GM23248 (cell line): ENCODE results near the gene CTNND2. TPM values are rescaled to one million over a fixed set of nuclear protein-coding genes. Genes with fewer than 3 reads are reported as not detected.

ENCODE experiments used
- DNase-seq: peaks from one replicate; pipeline ENCODE4 v3.0.0-alpha.2; 2015
- H2AFZ ChIP-seq: fragments of 200-600 bp; sonication (generic); 2 replicates; pipeline ENCODE4 v1.6.1; 2016; ENCODE audit warnings: antibody characterized with exemption
- H3F3A ChIP-seq: fragments of 200-600 bp; sonication (generic); 2 replicates; pipeline ENCODE4 v1.6.1; 2016; ENCODE audit warnings: mild to moderate bottlenecking, antibody characterized with exemption, mixed run types; ENCODE audit not compliant: insufficient read depth
- H3K27ac ChIP-seq: fragments of 200-600 bp; sonication (generic); 2 replicates; pipeline ENCODE4 v1.5.1; 2016; ENCODE audit warnings: mild to moderate bottlenecking
- H3K27me3 ChIP-seq: fragments of 200-600 bp; sonication (generic); replicated peaks from 2 replicates; pipeline ENCODE4 v1.6.1; 2016; ENCODE audit warnings: mild to moderate bottlenecking; ENCODE audit not compliant: insufficient read depth
- H3K36me3 ChIP-seq: fragments of 200-600 bp; sonication (generic); 2 replicates; pipeline ENCODE4 v1.6.1; 2016; ENCODE audit warnings: low read depth, mild to moderate bottlenecking
- H3K4me1 ChIP-seq: fragments of 200-600 bp; sonication (generic); 2 replicates; pipeline ENCODE4 v1.6.1; 2016; ENCODE audit warnings: mild to moderate bottlenecking; ENCODE audit not compliant: insufficient read depth
- H3K4me2 ChIP-seq: fragments of 200-600 bp; sonication (generic); one replicate; pipeline ENCODE4 v1.6.1; 2016; ENCODE audit warnings: mild to moderate bottlenecking; ENCODE audit not compliant: unreplicated experiment
- H3K4me3 ChIP-seq: fragments of 200-600 bp; sonication (generic); 2 replicates; pipeline ENCODE4 v1.5.1; 2016; ENCODE audit warnings: mild to moderate bottlenecking
- H3K79me2 ChIP-seq: fragments of 200-600 bp; sonication (generic); 2 replicates; pipeline ENCODE4 v1.6.1; 2016; ENCODE audit warnings: mild to moderate bottlenecking; ENCODE audit not compliant: insufficient read depth
- H3K9ac ChIP-seq: fragments of 200-600 bp; sonication (generic); 2 replicates; pipeline ENCODE4 v1.6.1; 2016; ENCODE audit warnings: mild to moderate bottlenecking
- H3K9me2 ChIP-seq: fragments of 200-600 bp; sonication (generic); 2 replicates; pipeline ENCODE4 v1.6.1; 2016; ENCODE audit warnings: mixed run types, mild to moderate bottlenecking, moderate library complexity; ENCODE audit not compliant: insufficient read depth
- H3K9me3 ChIP-seq: fragments of 200-600 bp; sonication (generic); one replicate; pipeline ENCODE4 v1.6.1; 2017; ENCODE audit warnings: low read depth
- H4K20me1 ChIP-seq: fragments of 200-600 bp; sonication (generic); 2 replicates; pipeline ENCODE4 v1.6.0; 2016; ENCODE audit not compliant: insufficient read depth
- EZH2 ChIP-seq: fragments of 200-600 bp; sonication (generic); IDR thresholded peaks from 2 replicates; pipeline ENCODE4 v1.6.1; 2018; ENCODE audit warnings: antibody characterized with exemption, mild to moderate bottlenecking; ENCODE audit not compliant: insufficient read depth, poor library complexity, severe bottlenecking
- EZH2phosphoT487 ChIP-seq: fragments of 200-600 bp; sonication (generic); IDR thresholded peaks from 2 replicates; pipeline ENCODE4 v1.6.1; 2018; ENCODE audit warnings: antibody characterized with exemption, moderate library complexity, mild to moderate bottlenecking, low read depth; ENCODE audit not compliant: insufficient read depth
- WGBS, 2 experiments: methylation state at CpG; one replicate each; pipeline ENCODE4 v1.1.6; 2015 to 2017; ENCODE audit warnings: low lambda C conversion rate in 2 of 2, low coverage in 1 of 2; ENCODE audit errors: missing lambda C conversion rate in 2 of 2; 5-methylcytosine and 5-hydroxymethylcytosine counted together
- in situ Hi-C: fragments of 300-500 bp; cut with MboI; formaldehyde crosslinking; loops from 2 replicates; pipeline ENCODE4 v1.15.0; 2020
- polyA plus RNA-seq: library from polyadenylated mRNA; unstranded; fragments of >200 nt; fragmentation: Nextera tagmentation; extraction: Ambion mirVana; gene quantifications from 2 replicates; pipeline ENCODE4 v1.2.1, GENCODE V29; 2016
- total RNA-seq: library from RNA; depleted of rRNA; stranded (reverse); fragments of >200 nt; shearing (Covaris generic); gene quantifications from 2 replicates; pipeline ENCODE4 v1.2.3, GENCODE V29; 2014

Gene CTNND2
- total and polyA plus RNA-seq, 2 experiments from 2014 or later: not detected

DNA sequence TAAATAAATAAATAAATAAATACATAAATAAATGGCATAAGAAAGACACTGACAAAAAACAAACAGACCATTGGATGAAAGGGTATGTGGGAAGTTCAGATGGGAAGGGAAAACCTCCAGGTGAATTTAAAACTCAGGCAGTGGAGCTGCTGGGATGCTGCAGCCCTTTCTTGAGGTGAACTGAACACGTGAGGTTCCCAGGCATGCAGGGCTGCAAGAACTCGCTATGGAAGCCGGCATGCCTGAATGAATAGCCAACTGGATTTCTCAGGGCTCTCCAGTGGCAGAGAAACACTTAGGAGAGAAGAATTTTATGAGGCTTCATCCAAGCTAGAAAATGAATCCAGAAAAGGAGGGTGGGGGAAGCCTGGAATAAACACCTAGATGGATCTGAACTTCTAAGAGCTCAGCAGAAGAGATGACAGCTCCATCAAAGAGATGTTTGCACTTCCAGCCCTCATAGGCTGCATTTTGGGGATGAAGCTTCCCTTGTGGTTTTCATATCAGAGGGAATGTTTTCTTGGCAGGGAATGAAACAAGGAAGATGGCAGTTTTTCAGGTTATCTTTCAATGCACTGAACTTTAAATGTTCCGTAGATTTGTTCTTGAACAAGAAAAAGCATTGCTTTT lies 919.0 kb downstream of the CTNND2 start:
- 21 to 26% methylated on average over 4 of the region's 4 CpGs for WGBS, 2 experiments
- no peak for TF ChIP-seq EZH2phosphoT487
- no peak for TF ChIP-seq EZH2
- no peak overlapping the region for H3K27ac ChIP-seq
- H3K27me3 ChIP-seq: peaks cover 22% of the 10 kb centered on the region; the same call in 1 of the 2 replicates
- H3K9ac ChIP-seq: no peak overlapping the region
- no peaks in the 10 kb centered on the region for H3K9me2 ChIP-seq
- no peak overlapping the region for H3K4me3 ChIP-seq
- no peak overlapping the region for H2AFZ ChIP-seq
- DNase-seq: no peak
- H3K79me2 ChIP-seq: no peaks in the 10 kb centered on the region
- H3F3A ChIP-seq: no peaks in the 10 kb centered on the region
- no peaks in the 10 kb centered on the region for H3K36me3 ChIP-seq
- no peaks in the 10 kb centered on the region for H3K9me3 ChIP-seq
- H4K20me1 ChIP-seq: no peaks in the 10 kb centered on the region
- no peak overlapping the region for H3K4me2 ChIP-seq
- H3K4me1 ChIP-seq: no peaks in the 10 kb centered on the region
- in situ Hi-C loops: no loop called here

- no peak overlapping the region for H2AFZ ChIP-seq
- WGBS, 2 experiments: 17 to 21% methylated on average over 10 of the region's 10 CpGs
- no peaks in the 10 kb centered on the region for H3F3A ChIP-seq
- DNase-seq: no peak
- H3K9me2 ChIP-seq: no peaks in the 10 kb centered on the region
- TF ChIP-seq EZH2: no peak
- no peak for TF ChIP-seq EZH2phosphoT487
- no peak overlapping the region for H3K4me3 ChIP-seq
- no peak overlapping the region for H3K4me2 ChIP-seq
- no peaks in the 10 kb centered on the region for H3K9me3 ChIP-seq
- H3K27ac ChIP-seq: no peak overlapping the region
- H3K27me3 ChIP-seq: peaks cover 22% of the 10 kb centered on the region; the same call in 1 of the 2 replicates
- H3K79me2 ChIP-seq: no peaks in the 10 kb centered on the region
- no peaks in the 10 kb centered on the region for H3K4me1 ChIP-seq
- in situ Hi-C loops: no loop called here
- H3K9ac ChIP-seq: no peak overlapping the region
- no peaks in the 10 kb centered on the region for H3K36me3 ChIP-seq
- H4K20me1 ChIP-seq: no peaks in the 10 kb centered on the region
These were observed 920.1 kb downstream of the CTNND2 start for GRCh38 chr5:10984021-10984715.

- 53 to 56% methylated on average over 3 of the region's 3 CpGs for whole genome bisulfite sequencing, 2 experiments
These were observed 921.6 kb downstream of the CTNND2 start for GRCh38 chr5:10982626-10983025.

GRCh38 chr5:10981932-10982331 lies 922.3 kb downstream of the CTNND2 start:
- no peak for DNase-seq
- Histone ChIP-seq H3K9me3 (no peaks in the 10 kb centered on the region), H4K20me1 (no peaks in the 10 kb centered on the region), H3F3A (no peaks in the 10 kb centered on the region), H3K9me2 (no peaks in the 10 kb centered on the region), H3K27ac (no peak overlapping the region), H3K4me2 (no peak overlapping the region), H3K4me3 (no peak overlapping the region), H3K27me3 (peaks cover 19% of the 10 kb centered on the region; the same call in 1 of the 2 replicates), H3K4me1 (no peaks in the 10 kb centered on the region), H3K36me3 (no peaks in the 10 kb centered on the region), H3K9ac (no peak overlapping the region), H3K79me2 (no peaks in the 10 kb centered on the region), H2AFZ (no peak overlapping the region)
- WGBS, 2 experiments: 0 to 17% methylated on average over 3 of the region's 3 CpGs
- TF ChIP-seq EZH2 (no peak), EZH2phosphoT487 (no peak)
- in situ Hi-C loops: no loop called here

More at GRCh38 chr5:10982626-10983025, 921.6 kb downstream of the CTNND2 start:
- Histone ChIP-seq H3K27ac (no peak overlapping the region), H4K20me1 (no peaks in the 10 kb centered on the region), H2AFZ (no peak overlapping the region), H3K79me2 (no peaks in the 10 kb centered on the region), H3K4me1 (no peaks in the 10 kb centered on the region), H3K4me3 (no peak overlapping the region), H3K36me3 (no peaks in the 10 kb centered on the region), H3K9ac (no peak overlapping the region), H3K9me2 (no peaks in the 10 kb centered on the region), H3F3A (no peaks in the 10 kb centered on the region), H3K27me3 (peaks cover 22% of the 10 kb centered on the region; the same call in 1 of the 2 replicates), H3K9me3 (no peaks in the 10 kb centered on the region), H3K4me2 (no peak overlapping the region)
- in situ Hi-C loops: no loop called here
- TF ChIP-seq EZH2phosphoT487 (no peak), EZH2 (no peak)
- DNase-seq: no peak
